Glutamatergic neuron (in vitro differentiated cells): ENCODE measurements around the gene C6orf89. TPM values are rescaled to one million over a fixed set of nuclear protein-coding genes. Genes with fewer than 3 reads are reported as not detected.
"Not testable (repeated sequence)": the region's sequence is repeated elsewhere in the genome, so short reads cannot be mapped to it uniquely, and the experiment has no call there.

Experiments
- DNase-seq: peaks from one replicate; pipeline ENCODE4 v3.0.0; 2022
- H3K27ac Mint-ChIP-seq: one replicate; pipeline ENCODE4 v1.8.0; 2020; ENCODE audit warnings: mild to moderate bottlenecking, mixed read lengths, inconsistent platforms; ENCODE audit not compliant: unreplicated experiment
- H3K27me3 Mint-ChIP-seq: one replicate; pipeline ENCODE4 v1.8.0; 2020; ENCODE audit warnings: mild to moderate bottlenecking, moderate library complexity, mixed read lengths, inconsistent platforms; ENCODE audit not compliant: unreplicated experiment
- H3K36me3 Mint-ChIP-seq: one replicate; pipeline ENCODE4 v1.8.0; 2020; ENCODE audit warnings: mild to moderate bottlenecking, mixed read lengths, inconsistent platforms; ENCODE audit not compliant: unreplicated experiment
- H3K4me1 Mint-ChIP-seq: one replicate; pipeline ENCODE4 v1.8.0; 2020; ENCODE audit warnings: mild to moderate bottlenecking, low read depth, mixed read lengths, inconsistent platforms; ENCODE audit not compliant: unreplicated experiment
- H3K4me3 Mint-ChIP-seq: one replicate; pipeline ENCODE4 v1.8.0; 2020; ENCODE audit warnings: mild to moderate bottlenecking, mixed read lengths, inconsistent platforms; ENCODE audit not compliant: unreplicated experiment
- H3K9me3 Mint-ChIP-seq: one replicate; pipeline ENCODE4 v1.8.0; 2020; ENCODE audit warnings: mild to moderate bottlenecking, moderate library complexity, mixed read lengths, inconsistent platforms; ENCODE audit not compliant: unreplicated experiment
- total RNA-seq: library from RNA; stranded (reverse); fragmentation: NEBNext Ultra II Directional; extraction: Animal tissue kit (Norgen Biotek cat#: 25700); gene quantifications from one replicate; pipeline ENCODE4 v1.2.1, GENCODE V29; 2021; ENCODE audit not compliant: unreplicated experiment
- TF ChIP-seq, protein P1 (sequence below): fragments of 200-600 bp; sonication (generic); IDR thresholded peaks from one replicate; pipeline ENCODE4 v1.5.0; 2021; ENCODE audit not compliant: partially characterized antibody, unreplicated experiment

C6orf89 gene
- total RNA-seq, 1 donor from 2014 or later = 57.0 TPM

DNA sequence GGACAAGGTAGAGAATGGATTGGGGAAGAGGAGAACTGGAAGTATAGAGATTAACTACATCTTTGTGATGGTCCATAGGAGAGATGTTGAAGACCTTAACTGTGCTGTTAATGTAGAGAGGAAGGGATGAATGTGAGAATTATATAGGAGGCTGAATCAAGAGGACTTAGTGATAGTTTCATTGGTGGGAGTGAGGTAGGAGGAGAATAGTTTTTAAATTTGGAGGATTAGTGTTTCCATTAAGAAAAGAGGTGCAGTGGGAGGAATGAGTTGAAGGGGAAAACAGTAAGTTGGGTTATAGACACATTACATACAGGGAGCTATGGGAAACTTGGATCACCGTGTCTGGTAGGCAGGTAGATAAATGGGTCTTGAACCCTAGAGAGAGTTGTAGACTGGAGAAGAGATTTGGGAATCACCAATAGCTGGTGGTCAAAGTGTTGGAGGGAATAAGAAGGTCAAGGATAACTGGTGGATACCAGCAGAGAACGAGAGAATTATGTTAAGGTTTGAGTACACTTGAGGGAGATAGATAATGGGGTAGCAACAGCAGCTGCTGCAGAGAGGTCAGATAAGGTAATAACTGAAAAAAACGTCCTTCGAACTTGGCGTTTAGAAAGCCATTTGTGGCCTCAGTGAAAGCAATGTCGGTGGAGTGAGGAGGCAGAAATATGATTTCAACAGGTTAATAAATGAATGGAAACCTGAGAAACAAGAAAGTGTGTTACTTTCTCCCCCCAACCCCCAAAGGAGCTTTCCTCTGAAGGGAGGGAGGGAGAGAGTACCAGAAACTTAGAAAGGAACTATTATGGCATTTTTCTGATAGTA is 3.1 kb downstream of the C6orf89 start:
- TF ChIP-seq, protein P1, sequence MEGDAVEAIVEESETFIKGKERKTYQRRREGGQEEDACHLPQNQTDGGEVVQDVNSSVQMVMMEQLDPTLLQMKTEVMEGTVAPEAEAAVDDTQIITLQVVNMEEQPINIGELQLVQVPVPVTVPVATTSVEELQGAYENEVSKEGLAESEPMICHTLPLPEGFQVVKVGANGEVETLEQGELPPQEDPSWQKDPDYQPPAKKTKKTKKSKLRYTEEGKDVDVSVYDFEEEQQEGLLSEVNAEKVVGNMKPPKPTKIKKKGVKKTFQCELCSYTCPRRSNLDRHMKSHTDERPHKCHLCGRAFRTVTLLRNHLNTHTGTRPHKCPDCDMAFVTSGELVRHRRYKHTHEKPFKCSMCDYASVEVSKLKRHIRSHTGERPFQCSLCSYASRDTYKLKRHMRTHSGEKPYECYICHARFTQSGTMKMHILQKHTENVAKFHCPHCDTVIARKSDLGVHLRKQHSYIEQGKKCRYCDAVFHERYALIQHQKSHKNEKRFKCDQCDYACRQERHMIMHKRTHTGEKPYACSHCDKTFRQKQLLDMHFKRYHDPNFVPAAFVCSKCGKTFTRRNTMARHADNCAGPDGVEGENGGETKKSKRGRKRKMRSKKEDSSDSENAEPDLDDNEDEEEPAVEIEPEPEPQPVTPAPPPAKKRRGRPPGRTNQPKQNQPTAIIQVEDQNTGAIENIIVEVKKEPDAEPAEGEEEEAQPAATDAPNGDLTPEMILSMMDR = no peak
- Mint-ChIP-seq H3K27ac (no peak overlapping the region), H3K27me3 (peaks cover 2% of the 10 kb centered on the region), H3K9me3 (no peaks in the 10 kb centered on the region), H3K4me1 (peaks cover 7% of the 10 kb centered on the region), H3K36me3 (no peaks in the 10 kb centered on the region), H3K4me3 (no peak overlapping the region)
- DNase-seq = no peak

DNA sequence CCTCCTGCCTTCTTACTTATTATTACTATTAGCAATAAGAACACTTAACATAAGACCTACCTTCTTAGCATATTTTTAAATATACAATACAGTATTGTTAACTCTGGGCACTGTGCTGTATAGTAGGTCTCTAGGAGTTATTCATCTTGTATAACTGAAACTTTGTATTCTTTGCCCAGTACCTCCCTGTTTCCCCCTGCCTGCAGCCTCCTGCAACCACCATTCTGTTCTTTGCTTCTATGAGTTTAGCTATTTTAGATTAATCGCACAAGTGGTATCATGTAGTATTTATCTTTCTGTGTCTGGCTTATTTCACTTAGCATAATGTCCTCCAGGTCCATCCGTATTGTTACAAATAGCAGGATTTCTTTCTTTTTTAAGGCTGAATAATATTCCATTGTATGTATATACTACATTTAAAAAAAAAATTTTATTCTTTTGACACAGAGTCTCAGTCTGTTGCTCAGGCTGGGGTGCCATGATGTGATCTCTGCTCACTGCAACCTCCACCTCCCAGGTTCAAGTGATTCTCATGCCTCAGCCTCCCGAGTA is 4.4 kb downstream of the C6orf89 start:
- TF ChIP-seq, protein P1 = no peak
- Mint-ChIP-seq H3K9me3 (no peaks in the 10 kb centered on the region), H3K4me1 (peaks cover 7% of the 10 kb centered on the region), H3K4me3 (peak overlapping the region; percentile 11), H3K27me3 (peaks cover 2% of the 10 kb centered on the region), H3K27ac (no peak overlapping the region), H3K36me3 (no peaks in the 10 kb centered on the region)
- no peak for DNase-seq

DNA sequence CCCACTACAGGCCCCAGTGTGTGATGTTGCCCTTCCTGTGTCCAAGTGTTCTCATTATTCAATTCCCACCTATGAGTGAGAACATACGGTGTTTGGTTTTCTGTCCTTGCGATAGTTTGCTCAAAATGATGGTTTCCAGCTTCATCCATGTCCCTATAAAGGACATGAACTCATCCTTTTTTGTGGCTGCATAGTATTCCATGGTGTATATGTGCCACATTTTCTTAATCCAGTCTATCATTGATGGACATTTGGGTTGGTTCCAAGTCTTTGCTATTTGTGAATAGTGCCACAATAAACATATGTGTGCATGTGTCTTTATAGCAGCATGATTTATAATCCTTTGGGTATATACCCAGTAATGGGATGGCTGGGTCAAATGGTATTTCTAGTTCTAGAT is 5.4 kb downstream of the C6orf89 start:
- H3K27me3 Mint-ChIP-seq, H3K27ac Mint-ChIP-seq, H3K4me1 Mint-ChIP-seq, H3K4me3 Mint-ChIP-seq, H3K9me3 Mint-ChIP-seq, H3K36me3 Mint-ChIP-seq, DNase-seq: not testable (repeated sequence)

DNA sequence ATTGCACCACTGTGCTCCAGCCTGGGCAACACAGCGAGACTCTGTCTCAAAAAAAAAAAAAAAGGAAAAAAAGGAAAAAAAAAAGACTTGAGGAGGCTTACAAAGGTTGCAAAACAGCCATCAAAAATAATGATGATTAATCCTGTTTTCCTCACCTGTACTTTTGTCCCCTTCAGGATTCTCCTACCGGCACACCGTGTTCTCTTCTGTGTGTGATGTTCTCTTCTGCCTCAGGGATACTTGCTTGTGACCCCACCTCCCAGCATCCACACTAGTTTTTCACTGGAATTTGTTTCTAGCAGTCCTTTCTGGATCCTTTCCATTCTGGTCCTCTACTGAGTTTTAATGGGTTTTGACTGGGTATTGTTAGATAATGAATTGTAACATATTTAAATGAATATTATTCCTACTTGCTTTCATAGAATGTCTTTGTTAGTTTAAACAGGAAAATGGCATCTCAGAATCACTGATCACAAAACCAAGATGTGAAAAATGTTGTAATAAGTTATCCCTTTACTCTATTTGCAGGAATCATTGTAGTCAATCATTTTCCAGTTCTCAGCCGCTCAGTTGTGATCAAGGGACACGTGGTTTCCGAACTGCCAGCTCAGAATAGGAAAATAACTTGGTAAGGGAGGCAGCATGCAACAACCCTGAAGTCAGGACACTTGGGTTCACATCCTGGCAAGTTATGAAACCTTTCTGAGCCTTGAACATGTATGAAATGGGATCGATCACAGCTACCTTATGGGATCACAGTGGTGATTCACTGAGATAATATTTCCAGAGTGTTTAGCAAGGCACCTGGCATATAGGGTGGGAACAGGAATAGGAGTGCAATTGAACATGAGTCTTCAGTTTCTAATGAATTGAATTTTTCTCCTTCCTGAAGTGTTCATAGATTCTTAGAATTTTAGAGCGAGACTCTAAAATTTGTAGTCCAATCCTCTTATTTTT is 8.5 kb downstream of the C6orf89 start:
- Mint-ChIP-seq H3K27me3 (no peaks in the 10 kb centered on the region), H3K4me3 (no peak overlapping the region), H3K4me1 (no peaks in the 10 kb centered on the region), H3K27ac (no peak overlapping the region), H3K9me3 (no peaks in the 10 kb centered on the region), H3K36me3 (no peaks in the 10 kb centered on the region)
- TF ChIP-seq, protein P1 = no peak
- no peak for DNase-seq

DNA sequence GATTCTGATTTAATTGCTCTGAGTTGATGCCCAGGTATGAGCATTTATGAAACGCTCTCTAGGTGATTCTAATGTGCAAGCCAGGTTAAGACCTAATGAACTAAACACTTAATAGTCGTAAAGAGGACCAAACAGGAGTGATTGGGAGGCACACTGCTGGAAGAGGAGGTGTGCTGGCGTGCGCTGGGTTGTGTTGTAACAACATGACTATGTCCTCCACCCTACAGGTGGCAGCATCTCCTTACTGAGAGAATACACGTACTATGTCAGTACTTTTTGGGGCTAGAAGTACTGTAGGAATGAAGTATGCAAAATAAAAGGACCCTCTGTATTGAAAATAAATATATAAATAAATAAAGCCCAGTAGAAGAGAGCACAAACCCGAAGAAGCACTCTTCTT is 11.9 kb downstream of the C6orf89 start:
- no peak overlapping the region for H3K4me3 Mint-ChIP-seq
- H3K27me3 Mint-ChIP-seq = no peaks in the 10 kb centered on the region
- TF ChIP-seq, protein P1 = no peak
- DNase-seq = no peak
- H3K4me1 Mint-ChIP-seq = no peaks in the 10 kb centered on the region
- H3K36me3 Mint-ChIP-seq = no peaks in the 10 kb centered on the region
- no peak overlapping the region for H3K27ac Mint-ChIP-seq
- H3K9me3 Mint-ChIP-seq = no peaks in the 10 kb centered on the region
